GM12878 (cell line): ENCODE data around the gene IL17B. TPM values are rescaled to one million over a fixed set of nuclear protein-coding genes. Genes with fewer than 3 reads are reported as not detected.

ENCODE experiments used
- ATAC-seq: fragments of 200-7000 bp; cut with Tn5 transposase; 3 replicates; pipeline ENCODE4 v1.9.1; 2020; ENCODE audit warnings: mild to moderate bottlenecking, moderate library complexity
- BruUV-seq: library from RNA; stranded (reverse); fragments of 400-500 nt; replicated peaks from 2 replicates; lab custom pipeline; 2021; lab: Mats Ljungman, UMichigan
- CTCF ChIA-PET: fragments of 300-600 bp; sonication (Branson Sonifier 250); formaldehyde crosslinking; extraction: SDS; loops from one replicate; lab custom pipeline; 2021; ENCODE audit warnings: inconsistent platforms; lab: Yijun Ruan, JAX
- POLR2A ChIA-PET: fragments of 350-600 bp; formaldehyde crosslinking; extraction: SDS; loops from one replicate; lab custom pipeline; 2021; ENCODE audit warnings: inconsistent platforms; lab: Charles Lee
- RAD21 ChIA-PET: fragments of 300-600 bp; sonication (Branson Sonifier 250); formaldehyde crosslinking; loops from one replicate; lab custom pipeline; 2023; ENCODE audit warnings: antibody characterized with exemption; ENCODE audit not compliant: unreplicated experiment; lab: Charles Lee
- SMC1A ChIA-PET: fragments of 300-600 bp; sonication (Branson Sonifier 250); formaldehyde crosslinking; loops from one replicate; lab custom pipeline; 2023; ENCODE audit not compliant: unreplicated experiment, uncharacterized antibody; lab: Charles Lee
- DNase-seq: peaks from one replicate; pipeline ENCODE4 v3.0.0-alpha.2; 2011; ENCODE audit warnings: low read depth, low spot score
- FAIRE-seq: peaks from 3 replicates; lab custom pipeline; 2011; peaks lifted over from hg19 to GRCh38; lab: Jason Lieb, UNC
- H2AFZ ChIP-seq: 2 replicates; pipeline ENCODE4 v1.6.0; 2011; ENCODE audit warnings: low read depth, low read length, control low read depth; ENCODE audit not compliant: control insufficient read depth
- H3K27ac ChIP-seq: 2 replicates; pipeline ENCODE4 v1.5.1; 2011; ENCODE audit warnings: control low read depth; ENCODE audit not compliant: control insufficient read depth, insufficient read depth
- H3K27me3 ChIP-seq, 2 experiments: replicated peaks in 1 of 2; 2 replicates each; pipeline versions ENCODE4 v1.6.0 to v1.6.1; 2011; ENCODE audit warnings: low read length in 1 of 2; ENCODE audit not compliant: control insufficient read depth in 2 of 2, insufficient read depth in 2 of 2
- H3K36me3 ChIP-seq, 2 experiments: 2 replicates each; pipeline ENCODE4 v1.5.1; 2011; ENCODE audit warnings: low read length in 1 of 2; ENCODE audit not compliant: control insufficient read depth in 2 of 2, insufficient read depth in 2 of 2
- H3K4me1 ChIP-seq: 2 replicates; pipeline ENCODE4 v1.6.1; 2011; ENCODE audit warnings: mild to moderate bottlenecking, low read length, moderate library complexity, mixed read lengths; ENCODE audit not compliant: control insufficient read depth, insufficient read depth
- H3K4me2 ChIP-seq: 2 replicates; pipeline ENCODE4 v1.6.0; 2011; ENCODE audit warnings: control low read depth; ENCODE audit not compliant: control insufficient read depth, insufficient read depth
- H3K4me3 ChIP-seq: fragments of 200-600 bp; sonication (generic); 2 replicates; pipeline ENCODE4 v1.5.1; 2016
- H3K79me2 ChIP-seq: 2 replicates; pipeline ENCODE4 v1.6.0; 2011; ENCODE audit warnings: low read length; ENCODE audit not compliant: control insufficient read depth, insufficient read depth
- H3K9ac ChIP-seq: 2 replicates; pipeline ENCODE4 v1.8.0; 2011; ENCODE audit warnings: low read length, control low read depth, mixed read lengths; ENCODE audit not compliant: control insufficient read depth, insufficient read depth
- H3K9me3 ChIP-seq: replicated peaks from 3 replicates; pipeline ENCODE4 v1.5.1; 2011; ENCODE audit warnings: mild to moderate bottlenecking, low read length; ENCODE audit not compliant: control insufficient read depth, insufficient read depth
- H4K20me1 ChIP-seq: 2 replicates; pipeline ENCODE4 v1.6.0; 2011; ENCODE audit not compliant: control insufficient read depth, insufficient read depth
- DPF2 ChIP-seq: fragments of 450-650 bp; IDR thresholded peaks from 2 replicates; pipeline ENCODE4 v1.6.1; 2017; ENCODE audit warnings: mild to moderate bottlenecking
- EP300 ChIP-seq, 2 experiments: fragments of 150-350 bp in 1 of 2; IDR thresholded peaks; 2 replicates each; pipeline ENCODE4 v1.6.1; 2011 to 2012; ENCODE audit warnings: low read depth in 2 of 2, low read length in 2 of 2, borderline replicate concordance in 1 of 2, improper control_type of control experiment in 1 of 2, inconsistent platforms in 1 of 2; ENCODE audit not compliant: control insufficient read depth in 1 of 2
- IKZF2 ChIP-seq, 2 experiments: fragments of 450-650 bp; IDR thresholded peaks; 2 replicates each; pipeline ENCODE4 v1.6.1; 2017; ENCODE audit warnings: mild to moderate bottlenecking in 2 of 2, moderate library complexity in 2 of 2
- MEF2B ChIP-seq: fragments of 450-650 bp; IDR thresholded peaks from 2 replicates; pipeline ENCODE4 v1.6.1; 2018; ENCODE audit warnings: mild to moderate bottlenecking, moderate library complexity; ENCODE audit not compliant: partially characterized antibody, poor library complexity, severe bottlenecking
- POLR2A ChIP-seq: IDR thresholded peaks from 2 replicates; pipeline ENCODE4 v1.6.1; 2011; ENCODE audit warnings: low read depth, mild to moderate bottlenecking, low read length
- SPI1 ChIP-seq: IDR thresholded peaks from 2 replicates; pipeline ENCODE4 v1.6.1; 2011; ENCODE audit warnings: low read depth, mild to moderate bottlenecking, low read length, moderate library complexity, borderline replicate concordance; ENCODE audit not compliant: insufficient read depth
- SUZ12 ChIP-seq: fragments of 200-600 bp; sonication (generic); IDR thresholded peaks from one replicate; pipeline ENCODE4 v1.6.1; 2018; ENCODE audit warnings: antibody characterized with exemption, mild to moderate bottlenecking; ENCODE audit not compliant: unreplicated experiment
- YBX1 ChIP-seq: fragments of 450-650 bp; IDR thresholded peaks from 2 replicates; pipeline ENCODE4 v1.6.1; 2016; ENCODE audit warnings: antibody characterized with exemption
- ZNF592 ChIP-seq: fragments of 450-650 bp; IDR thresholded peaks from 2 replicates; pipeline ENCODE4 v1.6.1; 2017; ENCODE audit warnings: mild to moderate bottlenecking, moderate library complexity
- WGBS: methylation state at CpG from one replicate; pipeline ENCODE4 v1.1.6; 2016; ENCODE audit warnings: low lambda C conversion rate; ENCODE audit not compliant: insufficient replicate concordance, insufficient coverage; ENCODE audit errors: missing lambda C conversion rate; 5-methylcytosine and 5-hydroxymethylcytosine counted together
- in situ Hi-C: fragments of 300-500 bp; cut with MboI; formaldehyde crosslinking; loops from 9 replicates; pipeline ENCODE4 v1.14.3; 2018; ENCODE audit warnings: mixed read lengths
- intact Hi-C: fragments of 100-400 bp; cut with micrococcal nuclease; formaldehyde crosslinking; loops from one replicate; pipeline ENCODE4 v1.14.2; 2022; ENCODE audit not compliant: unreplicated experiment
- polyA plus RNA-seq, 11 experiments: library from polyadenylated mRNA; depleted of rRNA in 4 of 11; unstranded in 6 of 11; stranded (reverse) in 5 of 11; fragments of >200 nt; fragmentation: Nextera tagmentation in 4 of 11; fragmentation: Illumina TruSeq in 1 of 11; extraction: Ambion mirVana in 4 of 11; extraction: Trizol in 1 of 11; gene quantifications; 1 replicate in 1 of 11; 2 replicates in 10 of 11; pipeline versions ENCODE4 v1.2.1 to v1.2.3, GENCODE V29; 2011 to 2016; ENCODE audit warnings: inconsistent platforms in 2 of 11, missing spikeins in 2 of 11, low read depth in 1 of 11
- total RNA-seq, 4 experiments: library from RNA; depleted of rRNA in 3 of 4; stranded (reverse); fragments of >200 nt in 3 of 4; fragmentation: Illumina TruSeq in 1 of 4; extraction: Trizol in 1 of 4; gene quantifications; 2 replicates each; pipeline versions ENCODE4 v1.2.1 to v1.2.3, GENCODE V29; 2013 to 2021
- TF ChIP-seq, protein P1 (sequence below): fragments of 150-350 bp; IDR thresholded peaks from 2 replicates; pipeline ENCODE4 v1.6.1; 2014; ENCODE audit warnings: mild to moderate bottlenecking, low read depth, low read length
- TF ChIP-seq, protein P2 (sequence below): IDR thresholded peaks from 2 replicates; pipeline ENCODE4 v1.6.1; 2011; ENCODE audit warnings: low read depth, low read length, improper control_type of control experiment, borderline replicate concordance

The IL17B gene
- total and polyA plus RNA-seq, 10 of the 15 experiments (the other 5 are each of a cell fraction or from before 2014, with no cell fraction given): not detected

- RAD21 ChIA-PET: interaction anchor here (0.7 to 1.2 kb wide), 3 partner anchors 10 to 48 kb away, joined by 3 read pairs; no protein-coding TSS in a partner anchor
- TF ChIP-seq POLR2A (no peak), EP300 (IDR thresholded peaks at IDR 0.05; ENCODE audit: borderline replicate concordance in 1 of 2, control insufficient read depth in 1 of 2, low read depth in 2 of 2, low read length in 2 of 2) (0 out of 4 replicates have a peak, but pooled peaks of 1 of the 2 experiments have one; percentile 20), MEF2B (peak; percentile 99), IKZF2 (IDR thresholded peaks at IDR 0.05) (peak; percentile 46 to 57; a peak in 2 of 4 replicates), SUZ12 (no peak), ZNF592 (peak; percentile 62), YBX1 (peak; percentile 91), DPF2 (0 out of 2 replicates have a peak, but pooled peaks have one; percentile 21), SPI1 (peak; percentile 44; the same call in 1 of the 2 replicates)
- TF ChIP-seq, protein P1, sequence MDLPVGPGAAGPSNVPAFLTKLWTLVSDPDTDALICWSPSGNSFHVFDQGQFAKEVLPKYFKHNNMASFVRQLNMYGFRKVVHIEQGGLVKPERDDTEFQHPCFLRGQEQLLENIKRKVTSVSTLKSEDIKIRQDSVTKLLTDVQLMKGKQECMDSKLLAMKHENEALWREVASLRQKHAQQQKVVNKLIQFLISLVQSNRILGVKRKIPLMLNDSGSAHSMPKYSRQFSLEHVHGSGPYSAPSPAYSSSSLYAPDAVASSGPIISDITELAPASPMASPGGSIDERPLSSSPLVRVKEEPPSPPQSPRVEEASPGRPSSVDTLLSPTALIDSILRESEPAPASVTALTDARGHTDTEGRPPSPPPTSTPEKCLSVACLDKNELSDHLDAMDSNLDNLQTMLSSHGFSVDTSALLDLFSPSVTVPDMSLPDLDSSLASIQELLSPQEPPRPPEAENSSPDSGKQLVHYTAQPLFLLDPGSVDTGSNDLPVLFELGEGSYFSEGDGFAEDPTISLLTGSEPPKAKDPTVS: no peak
- TF ChIP-seq, protein P2, sequence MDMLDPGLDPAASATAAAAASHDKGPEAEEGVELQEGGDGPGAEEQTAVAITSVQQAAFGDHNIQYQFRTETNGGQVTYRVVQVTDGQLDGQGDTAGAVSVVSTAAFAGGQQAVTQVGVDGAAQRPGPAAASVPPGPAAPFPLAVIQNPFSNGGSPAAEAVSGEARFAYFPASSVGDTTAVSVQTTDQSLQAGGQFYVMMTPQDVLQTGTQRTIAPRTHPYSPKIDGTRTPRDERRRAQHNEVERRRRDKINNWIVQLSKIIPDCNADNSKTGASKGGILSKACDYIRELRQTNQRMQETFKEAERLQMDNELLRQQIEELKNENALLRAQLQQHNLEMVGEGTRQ: no peak
Observed at GRCh38 chr5:149419859-149420544, 40.9 kb upstream of the IL17B start.

More at GRCh38 chr5:149419859-149420544, 40.9 kb upstream of the IL17B start:
- no peak overlapping the region for H3K4me2 ChIP-seq
- DNase-seq (no peak), ATAC-seq (no peak; the same call in 2 of the 3 replicates), FAIRE-seq (no peak)
- WGBS: 18% methylated on average over 12 of the region's 13 CpGs
- intact Hi-C loops (no loop called here), in situ Hi-C loops (no loop called here)
- no peaks in the 10 kb centered on the region for H4K20me1 ChIP-seq
- H3K27me3 ChIP-seq: no peaks in the 10 kb centered on the region
- ChIA-PET POLR2A (interaction anchor here (0.7 to 1.2 kb wide), 4 partner anchors 20 to 123 kb away, joined by 3 to 11 read pairs (median 3); no protein-coding TSS in a partner anchor), CTCF (interaction anchor here (0.6 to 2.1 kb wide), 13 partner anchors 9 to 563 kb away, joined by 3 to 8 read pairs (median 4); no protein-coding TSS in a partner anchor), SMC1A (interaction anchor here (0.7 to 1.0 kb wide), 2 partner anchors 17 to 196 kb away, joined by 3 read pairs; no protein-coding TSS in a partner anchor)
- H3K9me3 ChIP-seq: no peaks in the 10 kb centered on the region
- no peaks in the 10 kb centered on the region for H3K36me3 ChIP-seq
- H3K79me2 ChIP-seq: no peaks in the 10 kb centered on the region
- H3K4me1 ChIP-seq: no peaks in the 10 kb centered on the region
- no TSS peak for BruUV-seq
- H2AFZ ChIP-seq: no peak overlapping the region
- no peak overlapping the region for H3K27ac ChIP-seq
- H3K4me3 ChIP-seq: no peak overlapping the region
- no peak overlapping the region for H3K9ac ChIP-seq
